T-helper 9 cell (primary cell): ENCODE measurements around the gene DEFB125.
"Not testable (repeated sequence)": the region's sequence is repeated elsewhere in the genome, so short reads cannot be mapped to it uniquely, and the experiment has no call there.

Experiments
- DNase-seq: peaks from one replicate; pipeline ENCODE4 v3.0.0-alpha.2; 2020
- total RNA-seq, 2 donors: gene quantifications; one replicate each; lab custom pipeline; 2026; lab: John Stamatoyannopoulos, UW

Gene DEFB125
- 0 reads per million in 2 donors for total RNA-seq

GRCh38 chr20:87401-87800, at the start of gene DEFB125:
TSS of gene DEFB125 (plus strand) at chr20:87672. CDS start at chr20:87710, 38 bp downstream.
- no peak for DNase-seq

- DNase-seq = no peak
Observed at GRCh38 chr20:60035-60918, 27.2 kb upstream of the DEFB125 start.

GRCh38 chr20:61230-61629, 26.2 kb upstream of the DEFB125 start:
- no peak for DNase-seq

- no peak for DNase-seq
Observed at GRCh38 chr20:61757-62156, 25.7 kb upstream of the DEFB125 start.

- DNase-seq = no peak
Observed at GRCh38 chr20:62487-62886, 25.0 kb upstream of the DEFB125 start.

GRCh38 chr20:64026-64603, 23.4 kb upstream of the DEFB125 start:
- DNase-seq = no peak

- no peak for DNase-seq
Observed at GRCh38 chr20:64766-65322, 22.6 kb upstream of the DEFB125 start.

GRCh38 chr20:77231-77630, 10.2 kb upstream of the DEFB125 start:
- no peak for DNase-seq

- no peak for DNase-seq
Observed at GRCh38 chr20:78338-78737, 9.1 kb upstream of the DEFB125 start.

- DNase-seq = no peak
Observed at GRCh38 chr20:79565-79964, 7.9 kb upstream of the DEFB125 start.

- no peak for DNase-seq
Observed at GRCh38 chr20:90651-91050, 3.2 kb downstream of the DEFB125 start.

- no peak for DNase-seq
Observed at GRCh38 chr20:93641-94040, 6.2 kb downstream of the DEFB125 start.

GRCh38 chr20:95215-95614, 7.7 kb downstream of the DEFB125 start:
- no peak for DNase-seq

- not testable (repeated sequence) for DNase-seq
Observed at GRCh38 chr20:97691-98090, 10.2 kb downstream of the DEFB125 start.

GRCh38 chr20:101975-102374, 14.5 kb downstream of the DEFB125 start:
- no peak for DNase-seq

GRCh38 chr20:103456-103855, 16.0 kb downstream of the DEFB125 start:
- no peak for DNase-seq

- DNase-seq = no peak
Observed at GRCh38 chr20:112396-112795, 24.9 kb downstream of the DEFB125 start.

- no peak for DNase-seq
Observed at GRCh38 chr20:117518-117917, 30.0 kb downstream of the DEFB125 start.

GRCh38 chr20:129786-130323, 42.4 kb downstream of the DEFB125 start:
- DNase-seq = not testable (repeated sequence)

GRCh38 chr20:137668-138490, 50.4 kb downstream of the DEFB125 start:
- no peak for DNase-seq

- no peak for DNase-seq
Observed at GRCh38 chr20:142290-142689, 54.8 kb downstream of the DEFB125 start, which contains the start of gene DEFB126. TSS of gene DEFB126 (plus strand) at chr20:142590. CDS start at chr20:142629, 39 bp downstream.

GRCh38 chr20:145877-146276, 58.4 kb downstream of the DEFB125 start:
- no peak for DNase-seq
